Lung (tissue), 12 donors: Measurements from ENCODE around the gene IFRD2. TPM values are rescaled to one million over a fixed set of nuclear protein-coding genes. Genes with fewer than 3 reads are reported as not detected.

Experiments
- ATAC-seq: fragments of 200-7000 bp; cut with Tn5 transposase; one replicate; pipeline ENCODE4 v1.9.1; 2020; ENCODE audit warnings: moderate number of reproducible peaks; ENCODE audit not compliant: insufficient read depth, low FRiP score
- DNase-seq, 3 donors: peaks; one replicate each; pipeline ENCODE4 v3.0.0-alpha.2; 2013 to 2017
- H3K27ac ChIP-seq, 2 donors: one replicate each; pipeline ENCODE4 v1.5.1; 2013; ENCODE audit warnings: mild to moderate bottlenecking in 2 of 2, moderate library complexity in 2 of 2, control low read depth in 1 of 2, inconsistent platforms in 1 of 2, low read depth in 1 of 2, low read length in 1 of 2
- H3K27me3 ChIP-seq, 3 donors: one replicate each; pipeline ENCODE4 v1.5.1; 2013; ENCODE audit warnings: low read length in 2 of 3; ENCODE audit not compliant: control insufficient read depth in 3 of 3, insufficient read depth in 3 of 3
- H3K36me3 ChIP-seq, 4 donors: one replicate each; pipeline ENCODE4 v1.5.1; 2013; ENCODE audit warnings: low read length in 4 of 4, mild to moderate bottlenecking in 1 of 4, moderate library complexity in 1 of 4; ENCODE audit not compliant: control insufficient read depth in 4 of 4, insufficient read depth in 4 of 4
- H3K4me1 ChIP-seq, 5 donors: one replicate each; pipeline ENCODE4 v1.5.1; 2013; ENCODE audit warnings: low read length in 5 of 5, mild to moderate bottlenecking in 2 of 5, moderate library complexity in 1 of 5; ENCODE audit not compliant: control insufficient read depth in 5 of 5, insufficient read depth in 5 of 5
- H3K4me3 ChIP-seq: one replicate; pipeline ENCODE4 v1.5.1; 2013; ENCODE audit warnings: mild to moderate bottlenecking, control low read depth, moderate library complexity
- H3K9ac ChIP-seq, 2 donors: one replicate each; pipeline ENCODE4 v1.5.1; 2013; ENCODE audit warnings: low read length in 2 of 2, control low read depth in 1 of 2; ENCODE audit not compliant: insufficient read depth in 1 of 2
- H3K9me3 ChIP-seq, 4 donors: one replicate each; pipeline ENCODE4 v1.5.1; 2013; ENCODE audit warnings: low read length in 3 of 4, mild to moderate bottlenecking in 1 of 4, moderate library complexity in 1 of 4; ENCODE audit not compliant: control insufficient read depth in 4 of 4, insufficient read depth in 3 of 4
- CTCF ChIP-seq: IDR thresholded peaks from 2 replicates; pipeline ENCODE4 v1.5.1; 2012; ENCODE audit warnings: mild to moderate bottlenecking; ENCODE audit errors: control extremely low read depth, extremely low read depth
- WGBS, 2 donors: extraction: QIAGEN DNeasy Blood & Tissue Kit; methylation state at CpG; one replicate each; pipeline ENCODE4 v1.1.7; 2013; 5-methylcytosine and 5-hydroxymethylcytosine counted together
- polyA plus RNA-seq, 2 donors: library from polyadenylated mRNA; stranded (reverse); fragments of 200-250 nt; gene quantifications; one replicate each; pipeline ENCODE4 v1.2.1, GENCODE V29; 2013
- total RNA-seq, 2 donors: library from RNA; depleted of rRNA in 1 of 2; stranded (reverse); fragments of >200 nt in 1 of 2; gene quantifications; one replicate each; pipeline ENCODE4 v1.2.1, GENCODE V29; 2014 to 2021
- donor health status: control.
- donor health status: control.
- donor health status: Bipolar disorder and iron deficiency.
- donor health status: healthy.
- donor health status: DM: yes; HTN: yes; CAD: no.

Gene IFRD2
- total and polyA plus RNA-seq, 4 donors: 14.7 to 107 (median 95.1) TPM

GRCh38 chr3:50340147-50340447 is 47.9 kb upstream of the IFRD2 start:
- DNase-seq (peak in 1 of 3 donors; percentile 32), ATAC-seq (no peak)
- H3K4me1 ChIP-seq: peaks cover 3 to 58% (median 18%) of the 10 kb centered on the region in 5 donors
- peak overlapping the region; percentile 14 to 25 for H3K9ac ChIP-seq
- no peaks in the 10 kb centered on the region for H3K9me3 ChIP-seq
- H3K36me3 ChIP-seq: no peaks in the 10 kb centered on the region
- peak overlapping the region; percentile 77 to 92 for H3K27ac ChIP-seq
- 17 to 30% methylated on average over 9 of the region's 9 CpGs for WGBS, 2 donors
- peak overlapping the region; percentile 40 for H3K4me3 ChIP-seq
- H3K27me3 ChIP-seq: peaks cover 0 to 5% (median 0%) of the 10 kb centered on the region in 3 donors
- no peak for TF ChIP-seq CTCF

GRCh38 chr3:50339485-50340146 is 47.4 kb upstream of the IFRD2 start:
- Histone ChIP-seq H3K27ac (peak overlapping the region; percentile 72 to 77), H3K9me3 (no peaks in the 10 kb centered on the region), H3K4me3 (peak overlapping the region; percentile 13), H3K36me3 (peaks cover 0 to 2% (median 0%) of the 10 kb centered on the region in 4 donors), H3K27me3 (peaks cover 0 to 5% (median 0%) of the 10 kb centered on the region in 3 donors), H3K4me1 (peaks cover 3 to 56% (median 18%) of the 10 kb centered on the region in 5 donors), H3K9ac (no peak overlapping the region)
- no peak for TF ChIP-seq CTCF
- DNase-seq: no peak
- 56 to 62% methylated on average over 14 of the region's 14 CpGs for WGBS, 2 donors
- ATAC-seq: no peak

- ATAC-seq (no peak), DNase-seq (no peak)
- Histone ChIP-seq H3K27me3 (peaks cover 0 to 5% (median 0%) of the 10 kb centered on the region in 3 donors), H3K9ac (peak overlapping the region in 1 of 2 donors; percentile 65), H3K4me1 (peaks cover 10 to 58% (median 21%) of the 10 kb centered on the region in 5 donors), H3K36me3 (peaks cover 0 to 5% (median 0%) of the 10 kb centered on the region in 4 donors), H3K27ac (peak overlapping the region in 1 of 2 donors; percentile 96), H3K4me3 (no peak overlapping the region), H3K9me3 (no peaks in the 10 kb centered on the region)
- 26 to 56% methylated on average over 5 of the region's 5 CpGs for WGBS, 2 donors
- TF ChIP-seq CTCF: no peak
Observed at GRCh38 chr3:50338965-50339364, 46.7 kb upstream of the IFRD2 start.
